ENCODE measurements around the gene B3GALT6. TPM values are rescaled to one million over a fixed set of nuclear protein-coding genes. Genes with fewer than 3 reads are reported as not detected.
A peak's percentile ranks its signal among the peaks of the same experiment; 100 is the strongest.

Gene B3GALT6
- total RNA-seq (10 to 100 TPM; 11.3 to 12.8 TPM), polyA plus RNA-seq (1 to 10 TPM; 2.5 to 9.3 TPM)
- long read RNA-seq, donor 1, transcript B3GALT6-201 (1 exons, 2,783 nt): major isoform, 18 of 18 reads
- long read RNA-seq, donor 1, partial matches to known transcripts: 0 of 18 reads
- long read RNA-seq, donor 1, other reads (novel, unspliced or antisense): 0 of 18 reads
- long read RNA-seq, donor 2, transcript B3GALT6-202 (1 exons, 2,816 nt): minor isoform, 16 of 35 reads
- long read RNA-seq, donor 2, transcript B3GALT6-201 (1 exons, 2,783 nt): major isoform, 19 of 35 reads
- long read RNA-seq, donor 2, partial matches to known transcripts: 0 of 35 reads
- long read RNA-seq, donor 2, other reads (novel, unspliced or antisense): 0 of 35 reads

DNA sequence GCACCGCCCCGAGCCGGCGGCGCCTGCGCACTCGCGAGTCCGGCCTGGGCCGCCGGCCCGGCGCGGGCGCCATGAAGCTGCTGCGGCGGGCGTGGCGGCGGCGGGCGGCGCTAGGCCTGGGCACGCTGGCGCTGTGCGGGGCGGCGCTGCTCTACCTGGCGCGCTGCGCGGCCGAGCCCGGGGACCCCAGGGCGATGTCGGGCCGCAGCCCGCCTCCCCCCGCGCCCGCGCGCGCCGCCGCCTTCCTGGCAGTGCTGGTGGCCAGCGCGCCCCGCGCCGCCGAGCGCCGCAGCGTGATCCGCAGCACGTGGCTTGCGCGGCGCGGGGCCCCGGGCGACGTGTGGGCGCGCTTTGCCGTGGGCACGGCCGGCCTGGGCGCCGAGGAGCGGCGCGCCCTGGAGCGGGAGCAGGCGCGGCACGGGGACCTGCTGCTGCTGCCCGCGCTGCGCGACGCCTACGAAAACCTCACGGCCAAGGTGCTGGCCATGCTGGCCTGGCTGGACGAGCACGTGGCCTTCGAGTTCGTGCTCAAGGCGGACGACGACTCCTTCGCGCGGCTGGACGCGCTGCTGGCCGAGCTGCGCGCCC is at the start of gene B3GALT6:
Gene B3GALT6, plus strand, starts transcription at position 30 of the 588 bp plus-strand sequence. Its CDS starts 42 bp downstream, at position 72.
- Histone ChIP-seq H3K4me1 (ENCODE audit: control insufficient read depth in 1 of 2, insufficient read depth in 2 of 2, low read length in 2 of 2) (no peaks in the 10 kb centered on the region), H3K36me3 (ENCODE audit: control insufficient read depth in 1 of 2, insufficient read depth in 2 of 2, low read length in 1 of 2) (peaks cover 0 to 6% of the 10 kb centered on the region in 2 donors), H3K4me3 (ENCODE audit: low read length in 2 of 2) (peak within 1 kb of the TSS; percentile 83 to 85), H3K27me3 (ENCODE audit: control insufficient read depth in 1 of 2, insufficient read depth in 2 of 2, low read length in 1 of 2) (no peaks in the 10 kb centered on the region), H3K27ac (ENCODE audit: low read depth in 1 of 2, low read length in 2 of 2) (peak within 1 kb of the TSS in 1 of 2 donors; percentile 73), H3K9me3 (ENCODE audit: control insufficient read depth, low read length) (no peaks in the 10 kb centered on the region)
- no peak for ATAC-seq (ENCODE audit: low FRiP score)
- intact Hi-C loops (cut with DNase I): loop anchor here in 1 of 2 donors (5.0 kb wide), 1 partner anchor 115 kb away; the partner anchor contains the start of gene C1orf159
- 7 to 8% methylated on average over 53 to 100 of the region's 100 CpGs for WGBS, 2 donors
- no peak for DNase-seq

DNA sequence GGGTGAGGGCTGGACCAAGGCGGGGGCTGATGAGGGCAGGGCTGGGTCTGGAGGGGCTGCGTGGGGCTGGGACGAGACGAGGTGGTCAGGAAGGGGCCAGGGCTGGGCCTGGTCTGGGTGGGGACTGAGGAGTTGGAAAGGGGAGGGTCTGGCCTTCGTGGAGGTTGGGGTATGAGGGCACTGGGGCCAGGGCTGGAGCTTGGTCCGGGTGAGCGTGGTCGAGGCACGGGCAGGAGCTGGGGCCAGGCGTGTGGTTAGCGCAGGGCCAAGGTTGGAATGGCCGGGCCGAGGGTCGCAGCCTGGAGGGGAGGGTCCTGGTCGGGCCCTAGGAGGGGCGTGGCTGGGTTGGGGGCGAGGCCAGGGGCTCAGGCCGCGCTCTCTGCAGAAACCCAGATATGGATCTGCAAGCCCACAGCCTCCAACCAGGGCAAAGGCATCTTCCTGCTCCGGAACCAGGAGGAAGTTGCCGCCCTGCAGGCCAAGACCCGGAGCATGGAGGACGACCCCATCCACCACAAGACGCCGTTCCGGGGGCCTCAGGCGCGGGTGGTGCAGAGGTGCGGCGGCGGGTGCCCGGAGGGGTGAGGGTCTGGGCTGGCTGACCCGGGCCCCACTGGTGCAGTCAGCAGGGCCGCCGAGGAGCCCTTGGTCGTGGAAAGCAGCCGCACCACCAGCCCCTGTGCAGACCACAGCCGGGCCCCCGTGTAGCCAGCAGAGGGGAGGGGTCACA is 49.4 kb upstream of the B3GALT6 start:
- no peaks in the 10 kb centered on the region for H3K27me3 ChIP-seq (ENCODE audit: control insufficient read depth in 1 of 2, insufficient read depth in 2 of 2, low read length in 1 of 2)
- no peak overlapping the region for H3K27ac ChIP-seq (ENCODE audit: low read depth in 1 of 2, low read length in 2 of 2)
- H3K4me1 ChIP-seq (ENCODE audit: control insufficient read depth in 1 of 2, insufficient read depth in 2 of 2, low read length in 2 of 2): no peaks in the 10 kb centered on the region
- DNase-seq (peak; percentile 34 to 73), ATAC-seq (ENCODE audit: low FRiP score) (peak; percentile 4)
- H3K36me3 ChIP-seq (ENCODE audit: control insufficient read depth in 1 of 2, insufficient read depth in 2 of 2, low read length in 1 of 2): no peaks in the 10 kb centered on the region
- intact Hi-C loops (cut with DNase I): no loop called here
- H3K4me3 ChIP-seq (ENCODE audit: low read length in 2 of 2): no peak overlapping the region
- 74 to 78% methylated on average over 34 to 39 of the region's 39 CpGs for WGBS, 2 donors
- no peaks in the 10 kb centered on the region for H3K9me3 ChIP-seq (ENCODE audit: control insufficient read depth, low read length)

- DNase-seq: peak; percentile 33 to 72
- ATAC-seq (ENCODE audit: low FRiP score): peak; percentile 9
Measured at GRCh38 chr1:1183221-1183747, 48.8 kb upstream of the B3GALT6 start.

GRCh38 chr1:1183833-1184775 is 47.9 kb upstream of the B3GALT6 start:
- WGBS, 2 donors: 83 to 84% methylated on average over 32 to 33 of the region's 33 CpGs
- ATAC-seq (ENCODE audit: low FRiP score): no peak
- intact Hi-C loops (cut with DNase I): no loop called here

More at GRCh38 chr1:1183221-1183747, 48.8 kb upstream of the B3GALT6 start:
- Histone ChIP-seq H3K36me3 (ENCODE audit: control insufficient read depth in 1 of 2, insufficient read depth in 2 of 2, low read length in 1 of 2) (no peaks in the 10 kb centered on the region), H3K27me3 (ENCODE audit: control insufficient read depth in 1 of 2, insufficient read depth in 2 of 2, low read length in 1 of 2) (no peaks in the 10 kb centered on the region), H3K4me3 (ENCODE audit: low read length in 2 of 2) (no peak overlapping the region), H3K27ac (ENCODE audit: low read depth in 1 of 2, low read length in 2 of 2) (no peak overlapping the region), H3K9me3 (ENCODE audit: control insufficient read depth, low read length) (no peaks in the 10 kb centered on the region), H3K4me1 (ENCODE audit: control insufficient read depth in 1 of 2, insufficient read depth in 2 of 2, low read length in 2 of 2) (no peaks in the 10 kb centered on the region)
- intact Hi-C loops (cut with DNase I): no loop called here
- 77 to 82% methylated on average over 21 of the region's 21 CpGs for WGBS, 2 donors

GRCh38 chr1:1185101-1185765 is 46.8 kb upstream of the B3GALT6 start:
- 77 to 83% methylated on average over 31 of the region's 31 CpGs for WGBS, 2 donors
- H3K9me3 ChIP-seq (ENCODE audit: control insufficient read depth, low read length): no peaks in the 10 kb centered on the region
- H3K27me3 ChIP-seq (ENCODE audit: control insufficient read depth in 1 of 2, insufficient read depth in 2 of 2, low read length in 1 of 2): no peaks in the 10 kb centered on the region
- DNase-seq: peak; percentile 42 to 71
- H3K4me3 ChIP-seq (ENCODE audit: low read length in 2 of 2): no peak overlapping the region
- ATAC-seq (ENCODE audit: low FRiP score): no peak
- no peak overlapping the region for H3K27ac ChIP-seq (ENCODE audit: low read depth in 1 of 2, low read length in 2 of 2)
- intact Hi-C loops (cut with DNase I): no loop called here
- H3K4me1 ChIP-seq (ENCODE audit: control insufficient read depth in 1 of 2, insufficient read depth in 2 of 2, low read length in 2 of 2): no peaks in the 10 kb centered on the region
- H3K36me3 ChIP-seq (ENCODE audit: control insufficient read depth in 1 of 2, insufficient read depth in 2 of 2, low read length in 1 of 2): no peaks in the 10 kb centered on the region

More at GRCh38 chr1:1183833-1184775, 47.9 kb upstream of the B3GALT6 start:
- DNase-seq: peak in 1 of 2 donors; percentile 69
- no peaks in the 10 kb centered on the region for H3K27me3 ChIP-seq (ENCODE audit: control insufficient read depth in 1 of 2, insufficient read depth in 2 of 2, low read length in 1 of 2)
- no peak overlapping the region for H3K27ac ChIP-seq (ENCODE audit: low read depth in 1 of 2, low read length in 2 of 2)
- H3K36me3 ChIP-seq (ENCODE audit: control insufficient read depth in 1 of 2, insufficient read depth in 2 of 2, low read length in 1 of 2): no peaks in the 10 kb centered on the region
- H3K9me3 ChIP-seq (ENCODE audit: control insufficient read depth, low read length): no peaks in the 10 kb centered on the region
- no peak overlapping the region for H3K4me3 ChIP-seq (ENCODE audit: low read length in 2 of 2)
- no peaks in the 10 kb centered on the region for H3K4me1 ChIP-seq (ENCODE audit: control insufficient read depth in 1 of 2, insufficient read depth in 2 of 2, low read length in 2 of 2)

DNA sequence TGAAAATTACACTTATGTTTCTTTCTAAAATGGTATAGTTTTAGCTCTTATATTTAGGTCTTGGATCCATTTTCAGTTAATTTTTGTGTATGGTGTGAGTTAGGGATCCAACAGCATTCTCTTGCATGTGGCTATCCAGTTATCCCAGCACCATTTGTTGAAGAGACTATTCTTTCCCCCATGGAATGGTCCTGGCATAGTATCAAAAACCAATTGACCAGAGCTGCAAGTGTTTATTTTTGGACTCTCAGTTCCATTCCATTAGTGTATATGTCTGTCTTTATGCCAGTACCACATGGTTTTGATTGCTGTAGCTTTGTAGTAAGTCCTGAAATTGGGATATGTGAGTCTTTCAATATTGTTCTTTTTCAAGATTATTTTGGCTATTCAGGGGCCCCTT is 44.1 kb upstream of the B3GALT6 start:
- ATAC-seq (ENCODE audit: low FRiP score): no peak
- Histone ChIP-seq H3K27ac (ENCODE audit: low read depth in 1 of 2, low read length in 2 of 2) (no peak overlapping the region), H3K4me1 (ENCODE audit: control insufficient read depth in 1 of 2, insufficient read depth in 2 of 2, low read length in 2 of 2) (no peaks in the 10 kb centered on the region), H3K9me3 (ENCODE audit: control insufficient read depth, low read length) (peaks cover 2% of the 10 kb centered on the region), H3K4me3 (ENCODE audit: low read length in 2 of 2) (no peak overlapping the region), H3K27me3 (ENCODE audit: control insufficient read depth in 1 of 2, insufficient read depth in 2 of 2, low read length in 1 of 2) (no peaks in the 10 kb centered on the region), H3K36me3 (ENCODE audit: control insufficient read depth in 1 of 2, insufficient read depth in 2 of 2, low read length in 1 of 2) (no peaks in the 10 kb centered on the region)
- no peak for DNase-seq
- intact Hi-C loops (cut with DNase I): no loop called here

DNA sequence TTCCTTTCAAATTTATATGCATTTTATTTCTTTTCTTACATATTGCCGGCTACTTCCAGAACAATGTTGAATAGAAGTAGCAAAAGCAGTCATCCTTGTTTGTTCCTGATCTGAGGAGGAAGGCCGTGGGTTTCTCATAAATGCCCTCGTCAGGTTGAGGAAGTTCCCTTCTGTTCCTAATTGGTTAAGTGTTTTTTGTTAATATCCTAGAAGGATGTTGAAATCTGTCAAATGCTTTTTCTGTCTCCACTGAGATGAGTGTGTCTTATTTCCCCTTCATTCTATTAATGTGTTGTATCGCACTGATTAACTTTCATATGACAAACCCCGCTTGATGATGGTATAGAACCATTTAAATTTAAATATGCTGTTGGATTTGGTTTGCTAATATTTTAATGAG is 42.9 kb upstream of the B3GALT6 start:
- no peak for ATAC-seq (ENCODE audit: low FRiP score)

More for the DNA sequence above, 42.9 kb upstream of the B3GALT6 start:
- intact Hi-C loops (cut with DNase I): no loop called here
- H3K27me3 ChIP-seq (ENCODE audit: control insufficient read depth in 1 of 2, insufficient read depth in 2 of 2, low read length in 1 of 2): no peaks in the 10 kb centered on the region
- H3K27ac ChIP-seq (ENCODE audit: low read depth in 1 of 2, low read length in 2 of 2): no peak overlapping the region
- no peaks in the 10 kb centered on the region for H3K36me3 ChIP-seq (ENCODE audit: control insufficient read depth in 1 of 2, insufficient read depth in 2 of 2, low read length in 1 of 2)
- no peak overlapping the region for H3K4me3 ChIP-seq (ENCODE audit: low read length in 2 of 2)
- DNase-seq: no peak
- WGBS, 2 donors: 73 to 76% methylated on average over 5 of the region's 5 CpGs
- peaks cover 2% of the 10 kb centered on the region for H3K9me3 ChIP-seq (ENCODE audit: control insufficient read depth, low read length)
- no peaks in the 10 kb centered on the region for H3K4me1 ChIP-seq (ENCODE audit: control insufficient read depth in 1 of 2, insufficient read depth in 2 of 2, low read length in 2 of 2)
